H9 (cell line): Measurements from ENCODE around the gene MRPL39. TPM values are rescaled to one million over a fixed set of nuclear protein-coding genes. Genes with fewer than 3 reads are reported as not detected.

Experiments
- DNase-seq: peaks from one replicate; pipeline ENCODE4 v3.0.0-alpha.2; 2017
- H2AFZ ChIP-seq: one replicate; pipeline ENCODE4 v1.6.1; 2013; ENCODE audit warnings: mild to moderate bottlenecking, low read length, control low read depth, moderate library complexity
- H2AK5ac ChIP-seq: 2 replicates; pipeline ENCODE4 v1.6.1; 2013; ENCODE audit warnings: low read length, control low read depth, mixed read lengths; ENCODE audit not compliant: insufficient read length
- H2BK120ac ChIP-seq: one replicate; pipeline ENCODE4 v1.6.1; 2013; ENCODE audit warnings: low read depth, mild to moderate bottlenecking, low read length, control low read depth, inconsistent platforms; ENCODE audit not compliant: poor library complexity, severe bottlenecking
- H2BK12ac ChIP-seq: 2 replicates; pipeline ENCODE4 v1.6.1; 2013; ENCODE audit warnings: low read length, control low read depth, mixed read lengths, low read depth; ENCODE audit not compliant: insufficient read length
- H2BK15ac ChIP-seq: 2 replicates; pipeline ENCODE4 v1.6.1; 2013; ENCODE audit warnings: low read depth, low read length, control low read depth
- H2BK20ac ChIP-seq: one replicate; pipeline ENCODE4 v1.6.1; 2013; ENCODE audit warnings: low read depth, mild to moderate bottlenecking, low read length, control low read depth, inconsistent platforms; ENCODE audit not compliant: poor library complexity, severe bottlenecking
- H2BK5ac ChIP-seq: 2 replicates; pipeline ENCODE4 v1.6.1; 2013; ENCODE audit warnings: low read length, control low read depth, mixed read lengths; ENCODE audit not compliant: insufficient read length
- H3K14ac ChIP-seq: 2 replicates; pipeline ENCODE4 v1.6.1; 2013; ENCODE audit warnings: low read length, control low read depth; ENCODE audit not compliant: insufficient read depth
- H3K18ac ChIP-seq: 2 replicates; pipeline ENCODE4 v1.6.1; 2013; ENCODE audit warnings: low read depth, mild to moderate bottlenecking, mixed read lengths, low read length, control low read depth; ENCODE audit not compliant: insufficient read length
- H3K23ac ChIP-seq: 2 replicates; pipeline ENCODE4 v1.6.1; 2013; ENCODE audit warnings: low read length, control low read depth, mixed read lengths, low read depth; ENCODE audit not compliant: insufficient read length
- H3K23me2 ChIP-seq: 2 replicates; pipeline ENCODE4 v1.6.1; 2013; ENCODE audit warnings: low read depth, mild to moderate bottlenecking, mixed read lengths, low read length, control low read depth; ENCODE audit not compliant: insufficient read length, poor library complexity, severe bottlenecking
- H3K27ac ChIP-seq: 2 replicates; pipeline ENCODE4 v1.5.1; 2013; ENCODE audit warnings: low read length, control low read depth, mixed read lengths, low read depth; ENCODE audit not compliant: insufficient read length
- H3K27me3 ChIP-seq: 2 replicates; pipeline ENCODE4 v1.6.1; 2013; ENCODE audit warnings: low read length, control low read depth, inconsistent platforms; ENCODE audit not compliant: insufficient read depth
- H3K4ac ChIP-seq: 2 replicates; pipeline ENCODE4 v1.6.1; 2013; ENCODE audit warnings: low read depth, mild to moderate bottlenecking, control low read depth, inconsistent platforms, low read length, moderate library complexity
- H3K4me1 ChIP-seq: 2 replicates; pipeline ENCODE4 v1.6.1; 2013; ENCODE audit warnings: low read length, control low read depth, inconsistent platforms; ENCODE audit not compliant: insufficient read depth
- H3K4me2 ChIP-seq: 2 replicates; pipeline ENCODE4 v1.6.1; 2013; ENCODE audit warnings: low read length, control low read depth, mixed read lengths; ENCODE audit not compliant: insufficient read length, insufficient read depth
- H3K56ac ChIP-seq: 2 replicates; pipeline ENCODE4 v1.6.1; 2013; ENCODE audit warnings: low read depth, mild to moderate bottlenecking, mixed read lengths, low read length, control low read depth; ENCODE audit not compliant: insufficient read length
- H3K79me1 ChIP-seq: 2 replicates; pipeline ENCODE4 v1.6.1; 2013; ENCODE audit warnings: low read depth, mild to moderate bottlenecking, moderate library complexity, low read length, control low read depth, inconsistent platforms; ENCODE audit not compliant: insufficient read depth, poor library complexity, severe bottlenecking
- H3K79me2 ChIP-seq: 2 replicates; pipeline ENCODE4 v1.6.1; 2013; ENCODE audit warnings: low read length, control low read depth, inconsistent platforms; ENCODE audit not compliant: insufficient read depth
- H3K9ac ChIP-seq: 2 replicates; pipeline ENCODE4 v1.6.1; 2013; ENCODE audit warnings: low read length, control low read depth, mixed read lengths; ENCODE audit not compliant: insufficient read length; ENCODE audit errors: extremely low read depth
- H3K9me3 ChIP-seq: one replicate; pipeline ENCODE4 v1.6.1; 2013; ENCODE audit warnings: low read depth, low read length, inconsistent platforms; ENCODE audit not compliant: control insufficient read depth
- H3T11ph ChIP-seq: one replicate; pipeline ENCODE4 v1.6.1; 2013; ENCODE audit warnings: mild to moderate bottlenecking, low read length, control low read depth, inconsistent platforms
- H4K20me1 ChIP-seq: one replicate; pipeline ENCODE4 v1.6.1; 2013; ENCODE audit not compliant: control insufficient read depth, insufficient read length, insufficient read depth
- H4K5ac ChIP-seq: 2 replicates; pipeline ENCODE4 v1.6.1; 2013; ENCODE audit warnings: low read depth, mild to moderate bottlenecking, mixed read lengths, low read length, control low read depth; ENCODE audit not compliant: insufficient read length
- H4K8ac ChIP-seq: replicated peaks from 2 replicates; pipeline ENCODE4 v1.6.1; 2013; ENCODE audit warnings: low read length, control low read depth, mixed read lengths, low read depth; ENCODE audit not compliant: insufficient read length
- H4K91ac ChIP-seq: 2 replicates; pipeline ENCODE4 v1.6.1; 2013; ENCODE audit warnings: low read depth, mild to moderate bottlenecking, moderate library complexity, mixed read lengths, low read length, control low read depth; ENCODE audit not compliant: insufficient read length
- H3K27ac Mint-ChIP-seq, 3 experiments: 2 replicates in 2 of 3; 3 replicates in 1 of 3; pipeline ENCODE4 v1.8.0; 2020 to 2021; ENCODE audit warnings: mixed read lengths in 3 of 3, mild to moderate bottlenecking in 1 of 3, moderate library complexity in 1 of 3
- H3K27me3 Mint-ChIP-seq: 2 replicates; pipeline ENCODE4 v1.8.0; 2021; ENCODE audit warnings: low read depth, mild to moderate bottlenecking, moderate library complexity, mixed read lengths
- H3K36me3 Mint-ChIP-seq, 3 experiments: 2 replicates in 2 of 3; 3 replicates in 1 of 3; pipeline ENCODE4 v1.8.0; 2020 to 2021; ENCODE audit warnings: low read depth in 3 of 3, mixed read lengths in 3 of 3; ENCODE audit not compliant: insufficient read depth in 1 of 3
- H3K4me1 Mint-ChIP-seq, 2 experiments: 2 replicates each; pipeline ENCODE4 v1.8.0; 2020; ENCODE audit warnings: mixed read lengths in 2 of 2
- H3K4me3 Mint-ChIP-seq, 2 experiments: 2 replicates in 1 of 2; 3 replicates in 1 of 2; pipeline ENCODE4 v1.8.0; 2020 to 2021; ENCODE audit warnings: mild to moderate bottlenecking in 2 of 2, mixed read lengths in 2 of 2, moderate library complexity in 1 of 2
- H3K9me3 Mint-ChIP-seq, 2 experiments: 2 replicates in 1 of 2; 3 replicates in 1 of 2; pipeline ENCODE4 v1.8.0; 2020; ENCODE audit warnings: mild to moderate bottlenecking in 2 of 2, mixed read lengths in 2 of 2, moderate library complexity in 1 of 2
- CTCF ChIP-seq: fragments of 200-600 bp; sonication (generic); conservative IDR thresholded peaks from 3 replicates; pipeline ENCODE4 v1.8.0; 2021; ENCODE audit warnings: antibody characterized with exemption, mild to moderate bottlenecking
- total RNA-seq: library from RNA; stranded (reverse); gene quantifications from 2 replicates; pipeline ENCODE4 v1.2.1, GENCODE V29; 2021

MRPL39 gene
- total RNA-seq, 1 experiment from 2014 or later = 58.8 TPM

- DNase-seq = no peak
- no peaks in the 10 kb centered on the region for H3K23me2 ChIP-seq
- H3K79me2 ChIP-seq = no peaks in the 10 kb centered on the region
- H3K79me1 ChIP-seq = no peaks in the 10 kb centered on the region
- H3K4me1 Mint-ChIP-seq = no peaks in the 10 kb centered on the region
- H2BK120ac ChIP-seq = no peak overlapping the region
- no peak overlapping the region for H4K91ac ChIP-seq
- peaks cover 2% of the 10 kb centered on the region; the same call in 1 of the 2 replicates for H3K27me3 ChIP-seq
- no peak overlapping the region for H2AK5ac ChIP-seq
- no peak overlapping the region for H3K27ac Mint-ChIP-seq
- H3K4me2 ChIP-seq = no peak overlapping the region
- H4K8ac ChIP-seq = no peak overlapping the region
- H4K20me1 ChIP-seq = no peaks in the 10 kb centered on the region
- no peak overlapping the region for H3T11ph ChIP-seq
- peaks cover 21% of the 10 kb centered on the region for H3K27me3 Mint-ChIP-seq
- H3K27ac ChIP-seq = no peak overlapping the region
- no peak overlapping the region for H3K14ac ChIP-seq
- H2AFZ ChIP-seq = no peak overlapping the region
- no peak overlapping the region for H2BK5ac ChIP-seq
- no peak overlapping the region for H3K4ac ChIP-seq
- H3K4me3 Mint-ChIP-seq = no peak overlapping the region
- TF ChIP-seq CTCF = no peak
- no peak overlapping the region for H3K23ac ChIP-seq
- H3K9me3 Mint-ChIP-seq = no peaks in the 10 kb centered on the region
- no peaks in the 10 kb centered on the region for H3K4me1 ChIP-seq
- no peak overlapping the region for H4K5ac ChIP-seq
- no peaks in the 10 kb centered on the region; a peak in 1 of 7 replicates for H3K36me3 Mint-ChIP-seq
- H2BK15ac ChIP-seq = no peak overlapping the region
- no peak overlapping the region for H3K18ac ChIP-seq
- H2BK12ac ChIP-seq = no peak overlapping the region
- H3K56ac ChIP-seq = no peak overlapping the region
- H3K9ac ChIP-seq = no peak overlapping the region
- no peaks in the 10 kb centered on the region for H3K9me3 ChIP-seq
- no peak overlapping the region for H2BK20ac ChIP-seq
Observed at GRCh38 chr21:25556091-25556490, 51.2 kb downstream of the MRPL39 start.
